MM.1S (cell line): ENCODE results near the gene TRIM59.

Source experiments
- EZH2 ChIP-seq: fragments of 300-600 bp; sonication (generic); optimal IDR thresholded peaks from 2 replicates; pipeline ENCODE3; 2017; ENCODE audit warnings: low read depth, mild to moderate bottlenecking, antibody characterized with exemption, low read length, mixed read lengths
- TF ChIP-seq, protein P1 (sequence below): fragments of 300-600 bp; sonication (generic); IDR thresholded peaks from 2 replicates; pipeline ENCODE4 v1.5.1; 2016; ENCODE audit warnings: antibody characterized with exemption, low read length, mixed read lengths

DNA sequence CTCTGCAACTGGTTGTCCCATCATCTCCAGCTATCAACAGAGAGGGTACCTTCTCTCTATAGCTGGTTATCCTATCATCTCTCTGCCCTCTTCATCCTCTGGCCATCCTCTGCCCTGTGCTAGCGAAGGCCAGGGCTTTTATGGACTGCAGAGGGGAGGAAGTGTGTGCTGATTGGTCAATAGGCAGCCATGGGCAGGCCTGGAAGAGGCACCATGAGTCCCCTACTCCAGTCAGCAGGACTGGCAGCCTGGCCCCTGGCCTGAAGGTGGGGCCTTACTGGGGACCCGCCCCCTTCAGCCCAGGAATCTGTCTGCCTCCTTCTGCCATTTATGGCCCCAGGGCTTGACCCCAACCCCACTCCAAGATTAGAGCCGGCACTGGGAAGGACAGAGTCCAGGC lies 10.4 kb upstream of the TRIM59 start:
- TF ChIP-seq, protein P1, sequence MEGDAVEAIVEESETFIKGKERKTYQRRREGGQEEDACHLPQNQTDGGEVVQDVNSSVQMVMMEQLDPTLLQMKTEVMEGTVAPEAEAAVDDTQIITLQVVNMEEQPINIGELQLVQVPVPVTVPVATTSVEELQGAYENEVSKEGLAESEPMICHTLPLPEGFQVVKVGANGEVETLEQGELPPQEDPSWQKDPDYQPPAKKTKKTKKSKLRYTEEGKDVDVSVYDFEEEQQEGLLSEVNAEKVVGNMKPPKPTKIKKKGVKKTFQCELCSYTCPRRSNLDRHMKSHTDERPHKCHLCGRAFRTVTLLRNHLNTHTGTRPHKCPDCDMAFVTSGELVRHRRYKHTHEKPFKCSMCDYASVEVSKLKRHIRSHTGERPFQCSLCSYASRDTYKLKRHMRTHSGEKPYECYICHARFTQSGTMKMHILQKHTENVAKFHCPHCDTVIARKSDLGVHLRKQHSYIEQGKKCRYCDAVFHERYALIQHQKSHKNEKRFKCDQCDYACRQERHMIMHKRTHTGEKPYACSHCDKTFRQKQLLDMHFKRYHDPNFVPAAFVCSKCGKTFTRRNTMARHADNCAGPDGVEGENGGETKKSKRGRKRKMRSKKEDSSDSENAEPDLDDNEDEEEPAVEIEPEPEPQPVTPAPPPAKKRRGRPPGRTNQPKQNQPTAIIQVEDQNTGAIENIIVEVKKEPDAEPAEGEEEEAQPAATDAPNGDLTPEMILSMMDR, result no peak
- TF ChIP-seq EZH2, result no peak
